Adrenal gland (tissue), 5 donors: ENCODE data around the gene FKBP3.

Experiments used
- POLR2A ChIP-seq, 2 donors: fragments of 450-650 bp; IDR thresholded peaks; one replicate each; pipeline ENCODE4 v1.6.1; 2017; ENCODE audit warnings: antibody characterized with exemption in 2 of 2, mild to moderate bottlenecking in 2 of 2, moderate library complexity in 1 of 2
- TF ChIP-seq, protein P1 (sequence below), 6 experiments: fragments of 450-650 bp in 4 of 6; fragments of 200-600 bp in 2 of 6; sonication (generic) in 1 of 6; IDR thresholded peaks; 1 replicate in 5 of 6; 2 replicates in 1 of 6; pipeline versions ENCODE4 v1.5.1 to v1.8.0; 2016 to 2021; ENCODE audit warnings: antibody characterized with exemption in 6 of 6, mild to moderate bottlenecking in 2 of 6, moderate library complexity in 1 of 6
- donor health status: DM: no; HTN: no; CAD: no.

DNA sequence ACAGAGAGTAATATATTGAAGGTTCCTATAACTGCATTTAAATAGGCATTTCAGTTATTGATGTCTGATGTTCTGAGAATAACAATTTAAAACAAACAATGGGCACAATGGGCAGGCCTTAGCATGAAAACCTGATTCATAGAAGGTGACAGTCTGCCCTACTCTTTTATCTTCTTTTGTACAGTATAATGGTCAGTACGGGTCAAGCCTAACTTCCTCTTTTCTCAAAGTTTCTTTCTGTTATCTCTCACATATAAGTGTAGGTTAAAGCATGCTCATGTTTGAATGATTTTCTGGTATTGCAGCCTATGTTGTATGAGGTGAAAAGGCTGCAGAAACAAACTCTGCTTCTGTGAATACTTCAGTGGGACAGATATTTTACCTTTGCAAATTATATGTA lies 14.2 kb downstream of the FKBP3 start:
- TF ChIP-seq, protein P1, sequence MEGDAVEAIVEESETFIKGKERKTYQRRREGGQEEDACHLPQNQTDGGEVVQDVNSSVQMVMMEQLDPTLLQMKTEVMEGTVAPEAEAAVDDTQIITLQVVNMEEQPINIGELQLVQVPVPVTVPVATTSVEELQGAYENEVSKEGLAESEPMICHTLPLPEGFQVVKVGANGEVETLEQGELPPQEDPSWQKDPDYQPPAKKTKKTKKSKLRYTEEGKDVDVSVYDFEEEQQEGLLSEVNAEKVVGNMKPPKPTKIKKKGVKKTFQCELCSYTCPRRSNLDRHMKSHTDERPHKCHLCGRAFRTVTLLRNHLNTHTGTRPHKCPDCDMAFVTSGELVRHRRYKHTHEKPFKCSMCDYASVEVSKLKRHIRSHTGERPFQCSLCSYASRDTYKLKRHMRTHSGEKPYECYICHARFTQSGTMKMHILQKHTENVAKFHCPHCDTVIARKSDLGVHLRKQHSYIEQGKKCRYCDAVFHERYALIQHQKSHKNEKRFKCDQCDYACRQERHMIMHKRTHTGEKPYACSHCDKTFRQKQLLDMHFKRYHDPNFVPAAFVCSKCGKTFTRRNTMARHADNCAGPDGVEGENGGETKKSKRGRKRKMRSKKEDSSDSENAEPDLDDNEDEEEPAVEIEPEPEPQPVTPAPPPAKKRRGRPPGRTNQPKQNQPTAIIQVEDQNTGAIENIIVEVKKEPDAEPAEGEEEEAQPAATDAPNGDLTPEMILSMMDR (IDR thresholded peaks at IDR 0.05) = no peak
- TF ChIP-seq POLR2A (IDR thresholded peaks at IDR 0.05) = no peak
